Gastroesophageal sphincter (tissue), 3 donors: ENCODE measurements around the gene IQGAP2.

Experiments
- EP300 ChIP-seq: sonication (generic); formaldehyde crosslinking; IDR thresholded peaks from one replicate; pipeline ENCODE4 v1.6.1; 2017; ENCODE audit warnings: antibody characterized with exemption, mild to moderate bottlenecking
- POLR2A ChIP-seq, 2 donors: fragments of 450-650 bp; IDR thresholded peaks; one replicate each; pipeline ENCODE4 v1.6.1; 2017; ENCODE audit warnings: antibody characterized with exemption in 2 of 2, mild to moderate bottlenecking in 2 of 2, moderate library complexity in 1 of 2
- TF ChIP-seq, protein P1 (sequence below), 4 experiments: fragments of 200-600 bp in 2 of 4; fragments of 450-650 bp in 2 of 4; sonication (generic) in 1 of 4; IDR thresholded peaks; one replicate each; pipeline ENCODE4 v1.5.1; 2017 to 2019; ENCODE audit warnings: antibody characterized with exemption in 4 of 4, mild to moderate bottlenecking in 2 of 4, moderate library complexity in 2 of 4

DNA sequence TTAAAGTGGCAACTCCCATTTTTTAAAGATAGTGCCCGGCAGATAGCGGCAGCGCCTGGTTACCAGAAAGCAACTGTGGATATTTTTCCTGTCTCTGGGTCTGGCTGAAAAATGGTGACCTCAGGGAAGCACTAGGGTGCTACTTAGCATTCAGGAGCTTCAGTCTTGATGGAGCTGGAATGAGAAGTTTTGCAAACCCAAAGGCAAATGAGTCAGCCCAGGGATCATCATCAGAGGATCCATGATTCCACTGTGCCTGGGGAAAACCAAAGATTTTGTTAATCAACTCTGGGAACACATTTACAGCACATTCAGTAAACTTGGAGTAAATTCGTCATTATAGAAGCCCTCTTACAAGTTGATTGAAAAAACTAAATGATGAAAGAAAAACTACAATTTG lies 339.5 kb downstream of the IQGAP2 start:
- TF ChIP-seq, protein P1, sequence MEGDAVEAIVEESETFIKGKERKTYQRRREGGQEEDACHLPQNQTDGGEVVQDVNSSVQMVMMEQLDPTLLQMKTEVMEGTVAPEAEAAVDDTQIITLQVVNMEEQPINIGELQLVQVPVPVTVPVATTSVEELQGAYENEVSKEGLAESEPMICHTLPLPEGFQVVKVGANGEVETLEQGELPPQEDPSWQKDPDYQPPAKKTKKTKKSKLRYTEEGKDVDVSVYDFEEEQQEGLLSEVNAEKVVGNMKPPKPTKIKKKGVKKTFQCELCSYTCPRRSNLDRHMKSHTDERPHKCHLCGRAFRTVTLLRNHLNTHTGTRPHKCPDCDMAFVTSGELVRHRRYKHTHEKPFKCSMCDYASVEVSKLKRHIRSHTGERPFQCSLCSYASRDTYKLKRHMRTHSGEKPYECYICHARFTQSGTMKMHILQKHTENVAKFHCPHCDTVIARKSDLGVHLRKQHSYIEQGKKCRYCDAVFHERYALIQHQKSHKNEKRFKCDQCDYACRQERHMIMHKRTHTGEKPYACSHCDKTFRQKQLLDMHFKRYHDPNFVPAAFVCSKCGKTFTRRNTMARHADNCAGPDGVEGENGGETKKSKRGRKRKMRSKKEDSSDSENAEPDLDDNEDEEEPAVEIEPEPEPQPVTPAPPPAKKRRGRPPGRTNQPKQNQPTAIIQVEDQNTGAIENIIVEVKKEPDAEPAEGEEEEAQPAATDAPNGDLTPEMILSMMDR (IDR thresholded peaks at IDR 0.05), result no peak
- no peak for TF ChIP-seq POLR2A (IDR thresholded peaks at IDR 0.05)
- TF ChIP-seq EP300, result no peak
